A673 (cell line): Measurements from ENCODE around the gene KIAA0319L.

Experiments
- EZH2 ChIP-seq: fragments of 200-600 bp; sonication (generic); IDR thresholded peaks from 2 replicates; pipeline ENCODE4 v1.6.1; 2017; ENCODE audit warnings: borderline replicate concordance, low read depth, mild to moderate bottlenecking, mixed read lengths, antibody characterized with exemption, low read length; ENCODE audit not compliant: poor library complexity, severe bottlenecking
- TF ChIP-seq, protein P1 (sequence below): fragments of 300-800, 200-600 bp; sonication (generic); conservative IDR thresholded peaks from 2 replicates; pipeline ENCODE4 v1.5.1; 2017; ENCODE audit warnings: low read depth, mild to moderate bottlenecking, antibody characterized with exemption, low read length, moderate library complexity, mixed read lengths

GRCh38 chr1:35564037-35564883, 7.1 kb upstream of the KIAA0319L start:
- TF ChIP-seq, protein P1, sequence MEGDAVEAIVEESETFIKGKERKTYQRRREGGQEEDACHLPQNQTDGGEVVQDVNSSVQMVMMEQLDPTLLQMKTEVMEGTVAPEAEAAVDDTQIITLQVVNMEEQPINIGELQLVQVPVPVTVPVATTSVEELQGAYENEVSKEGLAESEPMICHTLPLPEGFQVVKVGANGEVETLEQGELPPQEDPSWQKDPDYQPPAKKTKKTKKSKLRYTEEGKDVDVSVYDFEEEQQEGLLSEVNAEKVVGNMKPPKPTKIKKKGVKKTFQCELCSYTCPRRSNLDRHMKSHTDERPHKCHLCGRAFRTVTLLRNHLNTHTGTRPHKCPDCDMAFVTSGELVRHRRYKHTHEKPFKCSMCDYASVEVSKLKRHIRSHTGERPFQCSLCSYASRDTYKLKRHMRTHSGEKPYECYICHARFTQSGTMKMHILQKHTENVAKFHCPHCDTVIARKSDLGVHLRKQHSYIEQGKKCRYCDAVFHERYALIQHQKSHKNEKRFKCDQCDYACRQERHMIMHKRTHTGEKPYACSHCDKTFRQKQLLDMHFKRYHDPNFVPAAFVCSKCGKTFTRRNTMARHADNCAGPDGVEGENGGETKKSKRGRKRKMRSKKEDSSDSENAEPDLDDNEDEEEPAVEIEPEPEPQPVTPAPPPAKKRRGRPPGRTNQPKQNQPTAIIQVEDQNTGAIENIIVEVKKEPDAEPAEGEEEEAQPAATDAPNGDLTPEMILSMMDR, result peak; percentile 79
- TF ChIP-seq EZH2, result no peak
